HG03135 (cell line): ENCODE results near the gene HARBI1.

Experiments used
- ATAC-seq: cut with Tn5 transposase; IDR thresholded peaks from one replicate; pipeline ENCODE4 v1.9.1; 2021; ENCODE audit warnings: mild to moderate bottlenecking, moderate library complexity; ENCODE audit not compliant: unreplicated experiment

Gene HARBI1

DNA sequence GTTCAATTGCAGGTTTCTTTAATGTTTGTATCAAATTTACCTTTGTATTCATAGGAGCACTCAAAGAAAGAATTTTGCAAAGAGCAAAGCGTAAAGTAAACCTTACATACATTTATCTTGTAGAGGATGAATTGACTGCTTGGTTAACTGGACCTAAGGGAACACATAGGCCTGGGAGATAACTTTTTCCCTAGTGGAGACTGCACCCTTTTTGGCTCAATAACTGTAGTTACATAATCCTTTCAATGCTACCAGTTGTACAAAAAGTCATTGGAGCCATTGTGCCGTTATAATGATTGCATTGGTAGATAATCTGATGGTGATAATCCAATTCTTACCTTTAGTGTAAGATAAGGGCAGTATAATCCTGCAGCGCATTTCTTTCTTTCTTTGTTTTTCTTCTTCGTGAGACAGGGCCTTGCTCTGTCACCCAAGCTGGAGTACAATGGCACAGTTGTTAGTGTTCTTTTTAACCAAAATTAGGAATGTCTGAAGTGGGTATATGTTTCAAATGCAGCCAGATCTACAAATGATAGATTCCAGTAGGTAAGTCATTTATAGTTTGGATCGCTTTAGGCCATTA lies 18.6 kb upstream of the HARBI1 start:
- no peak for ATAC-seq

DNA sequence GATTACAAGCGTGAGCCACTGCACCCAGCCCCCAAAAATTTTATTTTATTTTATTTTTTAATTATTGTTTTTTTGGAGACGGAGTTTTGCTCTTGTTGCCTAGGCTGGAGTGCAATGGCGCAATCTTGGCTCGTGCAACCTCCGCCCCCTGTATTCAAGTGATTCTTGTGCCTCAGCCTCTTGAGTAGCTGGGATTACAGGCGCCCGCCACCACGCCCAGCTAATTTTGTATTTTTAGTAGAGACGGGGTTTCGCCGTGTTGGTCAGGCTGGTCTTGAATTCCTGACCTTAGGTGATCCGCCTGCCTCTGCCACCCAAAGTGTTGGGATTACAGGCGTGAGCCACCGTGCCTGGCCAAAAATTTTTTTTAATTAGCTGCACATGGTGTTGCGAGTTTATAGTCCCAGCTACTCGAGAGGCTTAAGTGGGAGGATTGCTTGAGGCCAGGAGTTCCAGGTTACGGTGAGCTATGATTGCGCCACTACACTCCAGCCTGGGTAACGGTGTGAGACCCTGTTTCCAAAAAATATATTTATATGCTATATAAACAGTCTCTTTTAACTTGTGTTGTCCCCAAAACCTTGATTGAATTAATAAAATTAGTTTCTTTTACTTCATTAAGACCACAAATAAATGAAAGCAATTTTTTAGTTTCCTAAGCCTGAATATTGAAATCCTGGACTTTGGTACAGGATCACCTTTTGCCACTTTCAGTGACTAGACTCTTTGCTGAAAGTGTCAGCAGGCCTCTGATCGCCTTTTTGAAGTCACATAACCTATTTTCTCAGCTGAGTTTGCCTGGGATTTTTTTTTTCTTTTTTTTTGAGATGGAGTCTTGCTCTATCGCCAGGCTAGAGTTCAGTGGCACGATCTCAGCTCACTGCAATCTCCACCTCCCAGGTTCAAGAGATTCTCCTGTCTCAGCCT lies 16.5 kb upstream of the HARBI1 start:
- no peak for ATAC-seq

DNA sequence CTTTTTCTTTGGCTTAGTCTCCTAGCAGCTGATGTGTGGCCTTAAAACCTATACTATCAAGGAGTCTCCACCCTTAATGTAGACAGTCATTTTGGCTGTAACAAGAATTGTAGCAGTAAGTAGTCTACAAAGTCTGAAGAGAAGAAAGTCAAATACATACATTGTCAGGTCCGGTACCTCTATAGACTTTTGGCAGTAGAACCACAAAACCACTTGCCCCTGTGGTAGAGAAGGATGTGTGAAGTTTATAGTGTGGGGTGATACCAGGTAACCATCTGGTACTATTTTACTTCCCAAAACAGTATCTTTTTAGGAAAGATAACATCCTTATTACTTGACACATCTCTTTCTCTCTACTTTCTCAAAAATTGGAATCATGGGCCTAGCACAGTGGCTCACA lies 15.5 kb upstream of the HARBI1 start:
- ATAC-seq: no peak

DNA sequence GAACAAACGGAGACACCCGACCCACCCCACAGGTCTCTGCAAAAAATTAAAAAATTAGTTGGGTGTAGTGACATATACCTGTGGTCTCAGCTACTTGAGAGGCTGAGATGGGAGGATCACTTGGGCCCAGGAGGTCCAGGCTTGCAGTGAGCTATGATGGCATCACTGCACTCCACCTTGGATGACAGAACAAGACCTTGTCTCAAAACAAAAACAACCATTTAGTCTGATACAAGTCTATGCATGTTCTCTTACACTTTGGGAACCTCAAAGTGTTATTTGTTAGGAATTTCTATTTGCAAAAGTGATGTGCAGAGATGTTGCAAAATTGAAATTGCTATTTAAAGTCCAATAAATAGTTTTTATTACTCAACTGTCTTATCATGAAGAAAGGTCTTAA lies 14.6 kb upstream of the HARBI1 start:
- ATAC-seq: no peak

DNA sequence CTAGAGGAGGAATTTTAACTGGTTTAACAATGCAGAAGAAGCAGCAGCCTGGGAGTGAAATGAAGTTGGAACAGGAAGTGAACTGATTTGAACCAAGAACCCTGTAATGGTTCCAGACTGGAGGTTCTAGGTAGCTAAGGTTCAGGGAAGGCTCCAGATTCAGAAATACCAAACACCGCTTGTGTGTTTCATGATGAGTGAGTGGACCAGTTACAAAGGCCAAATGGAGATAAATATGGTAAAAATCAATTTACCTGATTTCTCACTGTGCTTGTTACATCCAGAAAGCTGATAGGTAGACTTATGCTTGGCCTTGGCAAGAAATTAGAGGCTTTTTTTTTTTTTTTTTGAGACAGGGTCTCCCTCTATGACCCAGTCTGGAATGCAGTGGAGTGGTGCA lies 13.2 kb upstream of the HARBI1 start:
- no peak for ATAC-seq

DNA sequence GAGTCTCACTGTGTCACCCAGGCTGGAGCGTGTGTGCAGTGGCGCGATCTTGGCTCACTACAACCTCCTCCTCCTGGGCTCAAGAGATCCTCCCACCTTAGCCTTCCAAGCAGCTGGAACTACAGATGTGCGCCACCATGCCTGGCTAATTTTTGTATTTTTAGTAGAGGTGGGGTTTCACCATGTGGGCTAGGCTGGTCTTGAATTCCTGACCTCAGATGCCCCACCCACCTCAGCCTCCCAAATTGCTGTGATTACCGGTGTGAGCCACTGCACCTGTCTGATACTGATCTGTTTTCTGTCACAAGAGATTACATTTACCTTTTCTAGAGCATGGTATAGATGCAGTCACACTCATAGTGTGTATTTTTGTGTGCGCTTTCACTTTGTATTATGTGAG lies 11.9 kb upstream of the HARBI1 start:
- ATAC-seq: no peak

DNA sequence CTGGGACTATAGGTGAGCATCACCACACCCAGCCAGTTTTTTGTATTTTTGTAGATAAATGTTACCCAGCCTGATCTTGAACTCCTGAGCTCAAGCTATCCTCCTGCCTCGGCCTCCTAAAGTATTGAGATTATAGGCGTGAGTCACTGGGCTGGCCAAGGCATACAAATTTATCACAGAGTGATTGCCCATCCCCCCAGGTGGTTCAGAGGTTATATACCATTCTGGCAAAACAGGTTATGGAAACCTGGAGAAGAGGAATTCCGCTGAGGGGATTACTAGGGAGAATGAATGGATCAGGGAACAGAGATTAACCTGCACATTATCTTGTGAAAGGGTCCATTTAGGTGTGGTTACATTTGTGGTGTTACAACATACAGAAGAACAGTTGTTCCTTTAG lies 8.4 kb upstream of the HARBI1 start:
- no peak for ATAC-seq

DNA sequence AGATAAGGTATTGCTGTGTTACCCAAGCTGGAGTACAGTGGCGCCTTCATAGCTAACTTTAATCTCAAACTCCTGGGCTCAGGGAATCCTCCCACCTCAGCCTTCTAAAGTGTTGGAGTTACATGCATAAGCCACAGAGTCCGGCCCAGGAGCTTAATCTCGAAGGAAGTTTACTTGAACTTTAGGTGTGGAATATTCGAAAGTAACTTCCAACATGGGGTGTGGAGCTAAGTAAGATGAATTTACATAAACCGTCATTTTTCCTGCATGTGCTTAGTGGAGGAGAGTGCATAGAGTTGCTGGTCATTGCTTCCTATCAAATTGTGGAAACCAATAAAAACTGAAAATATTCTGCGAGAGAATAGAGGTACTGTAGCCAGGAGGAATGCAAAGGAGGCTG lies 1.8 kb upstream of the HARBI1 start:
- no peak for ATAC-seq

DNA sequence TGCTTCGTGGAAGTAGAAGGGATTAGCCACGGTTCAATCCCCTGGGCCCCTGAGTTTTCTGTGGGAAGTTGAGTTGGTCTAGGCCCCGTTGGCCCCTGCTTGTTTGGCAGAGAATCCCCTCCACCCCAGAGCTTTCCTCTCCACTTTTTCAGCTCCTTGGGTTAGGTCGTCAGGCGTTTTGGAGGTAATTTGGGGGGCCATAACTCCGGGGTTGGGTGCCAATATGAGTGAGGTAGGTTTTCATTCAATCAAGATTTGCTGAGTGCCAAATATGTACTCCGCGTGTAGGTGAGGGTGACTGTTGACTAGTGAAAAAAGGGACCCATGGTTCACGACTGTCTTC lies 916 bp upstream of the HARBI1 start:
- ATAC-seq: no peak

DNA sequence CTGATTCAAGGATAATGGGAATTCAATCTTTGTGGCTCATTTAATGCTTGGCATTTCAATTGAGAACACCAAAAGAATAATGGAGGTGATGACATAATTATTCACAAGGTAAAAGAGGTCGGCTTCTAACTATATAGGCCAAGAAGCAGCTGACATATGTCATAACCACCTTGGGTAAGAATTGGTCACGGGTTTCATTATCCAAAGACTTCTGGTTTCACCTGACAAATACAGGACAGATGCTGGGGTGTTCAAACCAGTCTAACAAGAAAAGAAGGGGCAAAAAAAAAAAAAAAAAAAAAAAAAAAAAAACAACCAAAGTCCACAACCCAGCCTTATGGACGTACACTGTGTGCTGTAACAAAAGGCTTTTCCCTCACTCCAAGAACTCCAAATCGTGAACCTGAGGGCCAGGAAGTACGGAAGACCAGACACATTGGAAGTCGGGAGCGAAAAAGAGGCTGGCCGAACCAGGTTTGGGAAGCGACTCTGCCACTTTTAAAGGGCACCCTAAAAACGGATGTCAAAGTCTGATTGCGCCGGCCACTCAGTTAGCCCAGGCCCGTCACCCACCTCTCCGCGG lies 385 bp downstream of the HARBI1 start:
- peak; percentile 4 for ATAC-seq

DNA sequence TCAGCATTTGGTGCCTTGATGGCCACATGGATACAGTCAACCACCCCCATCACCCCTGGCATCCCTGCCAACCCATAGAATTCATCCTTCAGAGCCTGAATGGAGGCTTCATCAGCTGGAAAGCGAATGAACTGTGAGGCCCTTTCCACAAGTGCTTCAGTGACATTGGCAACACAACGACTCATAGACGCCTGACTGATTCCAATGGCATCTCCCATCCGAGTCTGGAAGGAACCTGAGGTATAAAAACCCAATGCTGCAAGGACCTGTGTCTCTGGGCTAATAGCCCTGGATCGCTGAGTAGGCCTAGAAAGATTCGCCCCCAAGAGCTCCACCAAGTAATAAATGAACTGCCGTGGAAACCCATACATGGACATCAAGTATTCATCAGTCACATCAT lies 1.3 kb downstream of the HARBI1 start:
- ATAC-seq: no peak

DNA sequence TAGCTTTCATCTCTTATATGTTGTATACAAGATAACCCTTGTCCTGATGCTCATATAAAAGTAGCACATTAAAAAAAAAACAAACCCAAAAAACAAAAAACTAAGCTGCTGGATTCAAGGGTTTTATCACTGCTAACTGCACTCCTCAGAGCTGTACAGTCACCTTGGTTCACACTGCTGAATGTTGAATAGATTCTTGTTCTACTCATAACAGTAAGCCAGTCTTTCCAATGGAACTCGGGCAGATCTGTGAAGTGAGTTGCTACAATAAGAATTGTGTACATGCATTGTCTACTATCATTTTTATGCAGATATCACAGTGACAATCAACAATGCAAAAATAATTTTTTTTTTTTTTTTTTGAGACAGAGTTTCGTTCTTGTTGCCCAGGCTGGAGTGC lies 4.7 kb downstream of the HARBI1 start:
- ATAC-seq: no peak

DNA sequence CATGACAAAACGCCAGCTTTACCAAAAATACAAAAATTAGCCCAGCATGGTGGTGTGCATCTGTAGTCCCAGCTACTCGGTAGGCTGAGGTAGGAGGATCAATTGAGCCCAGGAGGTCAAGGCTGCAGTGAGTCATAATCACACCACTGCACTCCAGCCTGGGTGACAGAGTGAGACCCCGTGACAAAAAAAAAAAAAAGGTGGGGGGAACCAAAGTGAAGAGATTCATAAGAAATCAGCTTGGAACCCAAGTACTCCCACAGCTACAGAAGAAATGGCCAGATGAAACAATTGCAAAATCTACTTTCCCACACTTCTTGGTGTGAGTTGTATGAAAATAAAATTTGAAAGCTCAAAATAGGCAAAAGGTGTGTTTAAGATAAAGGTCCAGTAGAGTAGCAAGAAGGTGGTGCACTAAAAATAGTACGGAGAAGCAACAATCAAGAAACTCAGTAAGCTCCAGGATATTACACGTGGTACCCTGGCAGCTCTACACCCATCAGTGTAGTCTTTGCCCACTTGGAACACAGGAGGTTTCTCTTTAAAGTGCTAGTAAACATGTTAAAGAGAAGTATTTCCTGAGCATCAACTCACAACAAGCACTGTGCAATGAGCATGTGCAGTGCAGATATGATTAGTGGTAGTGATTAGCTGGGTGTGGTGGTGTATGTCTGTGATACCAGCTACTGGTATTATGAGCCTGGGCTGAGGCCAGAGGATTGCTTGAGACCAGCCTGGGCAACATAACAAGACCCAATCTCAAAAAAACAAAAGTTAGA lies 5.3 kb downstream of the HARBI1 start:
- ATAC-seq: no peak

DNA sequence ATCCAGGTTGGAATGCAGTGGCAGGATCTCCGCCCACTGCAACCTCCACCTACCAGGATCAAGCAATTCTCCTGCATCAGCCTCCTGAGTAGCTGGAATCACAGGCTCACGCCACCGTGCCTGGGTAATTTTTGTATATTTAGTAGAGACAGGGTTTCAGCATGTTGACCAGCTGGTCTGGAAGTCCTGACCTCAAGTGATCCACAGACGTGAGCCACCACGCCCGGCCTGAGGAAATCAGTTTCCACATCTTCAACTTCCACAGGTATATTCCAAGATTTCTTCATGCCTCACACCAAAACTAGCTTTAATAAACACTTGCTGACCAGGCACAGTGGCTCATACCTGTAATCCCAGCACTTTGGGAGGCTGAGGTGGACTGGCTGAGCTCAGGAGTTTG lies 7.6 kb downstream of the HARBI1 start:
- no peak for ATAC-seq

DNA sequence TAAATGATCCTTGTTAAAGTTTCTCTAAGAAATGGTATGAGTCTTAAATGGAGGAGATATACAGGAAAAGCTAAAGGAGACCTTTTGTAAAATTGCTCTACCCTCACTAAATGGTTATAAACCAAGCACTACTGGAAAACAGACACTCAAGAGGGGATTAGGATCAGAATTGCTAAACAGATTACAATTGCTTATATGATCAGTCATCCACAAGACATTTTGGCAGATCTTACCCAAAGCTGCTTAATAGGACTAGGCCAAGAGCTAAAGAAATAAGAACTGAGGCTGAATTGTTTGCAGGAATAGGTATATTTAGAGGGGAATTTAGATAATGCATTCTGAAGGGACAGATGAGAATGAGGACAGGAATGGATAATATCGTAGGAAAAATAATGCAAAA lies 9.5 kb downstream of the HARBI1 start:
- ATAC-seq: no peak

DNA sequence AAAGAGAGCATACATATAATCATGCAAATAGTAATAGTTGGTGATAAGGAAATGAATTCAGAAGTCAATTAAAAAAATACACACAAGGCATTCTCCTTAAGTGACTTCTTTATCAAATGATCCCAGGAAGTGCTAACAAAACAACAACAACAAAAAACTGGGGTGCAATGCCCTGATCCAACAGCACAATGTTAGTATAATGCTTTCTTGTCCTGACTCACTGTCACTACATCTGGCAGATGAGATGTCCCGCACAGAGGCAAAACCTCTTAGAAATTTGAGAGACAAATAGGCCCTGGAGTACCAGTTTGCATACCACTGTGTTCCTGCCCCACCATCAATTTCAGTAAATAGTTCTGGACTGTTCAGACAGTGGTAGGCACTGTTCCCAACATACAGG lies 12.2 kb downstream of the HARBI1 start:
- no peak for ATAC-seq

DNA sequence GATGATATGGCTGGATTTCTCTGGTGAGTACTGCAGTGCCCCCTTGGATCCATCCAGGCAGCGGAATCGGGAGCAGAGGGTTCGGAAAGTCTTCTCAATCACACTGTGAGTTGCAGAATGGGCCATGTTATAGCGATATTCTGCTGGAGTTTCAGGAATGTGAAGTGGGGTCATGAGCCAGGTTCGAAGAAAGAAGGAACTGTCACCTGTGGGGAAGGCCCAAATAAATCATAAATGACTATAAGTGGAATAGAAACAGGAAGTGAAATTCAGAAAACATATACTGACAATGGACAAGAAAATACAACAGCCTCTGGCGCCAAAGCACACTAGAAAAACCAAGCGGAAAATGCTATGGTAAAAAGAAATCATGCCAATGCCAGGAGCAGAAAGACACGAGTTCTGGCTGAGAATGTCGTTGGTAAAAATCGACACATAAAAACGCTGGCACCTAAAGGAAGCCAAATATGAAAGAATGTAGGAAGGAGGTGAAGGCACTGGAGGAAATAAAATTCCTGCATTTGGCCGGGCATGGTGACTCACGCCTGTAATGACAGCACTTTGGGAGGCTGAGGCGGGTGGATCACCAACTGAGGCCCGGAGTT lies 13.2 kb downstream of the HARBI1 start:
- ATAC-seq: no peak

DNA sequence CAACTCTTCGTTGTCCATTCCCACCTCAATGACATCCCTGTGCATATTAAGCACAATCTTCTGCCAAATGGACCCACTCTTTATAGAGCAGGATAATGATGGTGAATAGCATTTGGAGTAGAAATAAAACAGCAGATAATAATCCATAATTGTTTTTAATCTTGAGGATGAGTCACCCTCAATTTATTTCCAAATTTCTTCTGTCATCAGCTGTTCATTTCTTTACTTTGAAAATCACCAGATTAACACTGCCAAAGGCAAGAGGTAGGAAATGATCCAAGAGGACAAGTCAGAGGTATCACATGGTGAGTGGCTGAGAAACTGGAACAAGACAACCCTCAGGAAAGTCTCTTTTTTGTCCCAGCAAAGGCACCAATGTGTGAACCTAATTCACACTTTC lies 15.9 kb downstream of the HARBI1 start:
- ATAC-seq: no peak

DNA sequence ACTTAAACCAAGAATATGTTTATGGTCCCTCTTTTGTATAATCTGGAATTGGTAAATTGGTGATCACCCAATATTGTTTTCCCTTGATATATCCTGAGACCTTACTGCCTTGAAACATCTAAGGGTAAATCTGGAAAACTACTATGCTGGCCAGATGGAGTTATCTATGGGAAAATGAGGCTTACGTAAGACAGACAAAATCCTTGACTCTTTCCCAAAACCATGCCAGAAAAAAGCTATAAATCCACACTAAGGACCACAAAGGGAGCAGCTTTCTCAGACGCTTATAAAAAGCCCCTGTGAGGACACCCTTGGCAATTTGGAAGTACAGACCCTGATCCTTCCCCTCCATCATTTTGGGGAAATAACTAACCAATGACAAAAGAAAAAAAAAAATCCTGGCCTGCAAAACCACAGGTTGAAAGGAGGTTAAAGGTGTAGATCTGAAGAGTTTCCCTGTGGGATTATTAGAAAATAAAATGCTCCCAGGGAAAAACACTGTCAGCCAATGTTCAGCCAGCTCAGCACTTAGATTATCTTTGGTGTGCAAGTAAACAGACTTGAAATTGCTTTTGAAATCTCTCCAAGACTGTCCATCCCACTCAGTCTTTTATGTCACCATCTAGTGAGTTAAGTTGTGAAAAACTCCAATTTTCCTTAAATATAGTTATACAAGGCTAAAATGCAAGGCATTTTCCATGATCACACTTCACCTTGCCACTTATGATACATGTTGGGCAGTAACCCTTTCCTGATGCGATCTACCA lies 16.6 kb downstream of the HARBI1 start:
- no peak for ATAC-seq
